SU-DHL-6 (cell line): Measurements from ENCODE around the gene TIPARP.

Experiments used
- EZH2phosphoT487 ChIP-seq: fragments of 200-600 bp; sonication (generic), shearing (Covaris generic); conservative IDR thresholded peaks from 2 replicates; pipeline ENCODE4 v1.6.1; 2018; ENCODE audit warnings: mild to moderate bottlenecking, antibody characterized with exemption, low read length, moderate library complexity, mixed read lengths
- TF ChIP-seq, protein P1 (sequence below): fragments of 200-600 bp; sonication (generic); IDR thresholded peaks from one replicate; pipeline ENCODE4 v1.5.1; 2017; ENCODE audit warnings: antibody characterized with exemption, mild to moderate bottlenecking, low read length, moderate library complexity; ENCODE audit not compliant: insufficient read depth, poor library complexity, severe bottlenecking

DNA sequence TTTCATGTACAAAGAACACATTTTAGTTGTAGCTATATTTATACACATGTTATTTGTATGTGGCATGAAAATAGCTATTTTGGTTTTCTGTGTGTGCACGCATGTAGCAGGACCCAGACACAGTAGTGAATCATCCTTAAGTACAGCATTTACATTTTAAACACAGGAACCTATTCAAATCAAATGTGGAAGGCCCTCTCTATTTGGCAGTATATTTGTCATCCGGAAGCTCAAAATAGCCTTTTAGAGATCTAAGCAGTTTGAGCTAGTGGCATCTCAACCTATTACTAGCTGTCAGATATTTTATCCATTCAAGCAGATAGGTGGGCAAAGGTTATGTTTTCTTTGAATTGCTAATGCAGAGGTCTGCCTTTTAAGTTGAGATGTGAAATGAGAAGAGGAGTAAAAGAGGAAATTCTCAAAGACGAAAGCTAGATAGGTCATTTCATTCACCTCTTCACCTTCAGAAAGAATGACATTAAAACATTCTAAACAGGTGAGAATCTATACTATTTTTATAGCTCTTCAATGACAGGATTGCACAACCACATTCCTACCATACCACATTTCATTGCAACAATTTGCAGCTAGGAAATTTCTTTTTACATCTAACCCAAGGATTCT lies 46.3 kb upstream of the TIPARP start:
- TF ChIP-seq, protein P1, sequence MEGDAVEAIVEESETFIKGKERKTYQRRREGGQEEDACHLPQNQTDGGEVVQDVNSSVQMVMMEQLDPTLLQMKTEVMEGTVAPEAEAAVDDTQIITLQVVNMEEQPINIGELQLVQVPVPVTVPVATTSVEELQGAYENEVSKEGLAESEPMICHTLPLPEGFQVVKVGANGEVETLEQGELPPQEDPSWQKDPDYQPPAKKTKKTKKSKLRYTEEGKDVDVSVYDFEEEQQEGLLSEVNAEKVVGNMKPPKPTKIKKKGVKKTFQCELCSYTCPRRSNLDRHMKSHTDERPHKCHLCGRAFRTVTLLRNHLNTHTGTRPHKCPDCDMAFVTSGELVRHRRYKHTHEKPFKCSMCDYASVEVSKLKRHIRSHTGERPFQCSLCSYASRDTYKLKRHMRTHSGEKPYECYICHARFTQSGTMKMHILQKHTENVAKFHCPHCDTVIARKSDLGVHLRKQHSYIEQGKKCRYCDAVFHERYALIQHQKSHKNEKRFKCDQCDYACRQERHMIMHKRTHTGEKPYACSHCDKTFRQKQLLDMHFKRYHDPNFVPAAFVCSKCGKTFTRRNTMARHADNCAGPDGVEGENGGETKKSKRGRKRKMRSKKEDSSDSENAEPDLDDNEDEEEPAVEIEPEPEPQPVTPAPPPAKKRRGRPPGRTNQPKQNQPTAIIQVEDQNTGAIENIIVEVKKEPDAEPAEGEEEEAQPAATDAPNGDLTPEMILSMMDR, result no peak
- no peak for TF ChIP-seq EZH2phosphoT487
